C1 segment of cervical spinal cord (tissue), 14 donors: ENCODE results near the gene ATP11A.
A peak's percentile ranks its signal among the peaks of the same experiment; 100 is the strongest.
"Not testable (repeated sequence)": the region's sequence is repeated elsewhere in the genome, so short reads cannot be mapped to it uniquely, and the experiment has no call there.

Experiments used
- DNase-seq, 14 donors: peaks; one replicate each; lab custom pipeline; 2025; lab: John Stamatoyannopoulos, UW

ATP11A gene

DNA sequence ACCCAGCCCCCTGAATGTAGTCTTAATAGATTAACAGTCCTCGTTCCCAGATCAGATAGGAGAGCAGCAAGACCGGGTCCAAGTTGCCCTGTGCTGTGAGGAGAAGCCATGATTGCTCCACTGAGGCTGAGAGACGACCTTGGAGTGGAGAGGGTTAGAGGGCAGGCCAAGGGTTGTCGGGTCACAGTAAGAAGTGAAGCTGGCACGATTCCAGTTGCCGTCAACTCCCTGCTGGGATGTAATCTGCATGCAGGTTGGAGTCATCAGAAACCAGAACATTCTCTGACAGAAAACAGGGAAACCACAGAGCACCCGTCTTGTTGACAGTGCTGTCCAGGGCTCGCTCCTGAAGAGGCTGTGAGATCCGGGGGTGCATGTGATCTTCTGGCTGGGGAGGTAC is 19.0 kb upstream of the ATP11A start:
- no peak for DNase-seq

- DNase-seq = no peak
These were observed 18.5 kb upstream of the ATP11A start for GRCh38 chr13:112671359-112671758.

DNA sequence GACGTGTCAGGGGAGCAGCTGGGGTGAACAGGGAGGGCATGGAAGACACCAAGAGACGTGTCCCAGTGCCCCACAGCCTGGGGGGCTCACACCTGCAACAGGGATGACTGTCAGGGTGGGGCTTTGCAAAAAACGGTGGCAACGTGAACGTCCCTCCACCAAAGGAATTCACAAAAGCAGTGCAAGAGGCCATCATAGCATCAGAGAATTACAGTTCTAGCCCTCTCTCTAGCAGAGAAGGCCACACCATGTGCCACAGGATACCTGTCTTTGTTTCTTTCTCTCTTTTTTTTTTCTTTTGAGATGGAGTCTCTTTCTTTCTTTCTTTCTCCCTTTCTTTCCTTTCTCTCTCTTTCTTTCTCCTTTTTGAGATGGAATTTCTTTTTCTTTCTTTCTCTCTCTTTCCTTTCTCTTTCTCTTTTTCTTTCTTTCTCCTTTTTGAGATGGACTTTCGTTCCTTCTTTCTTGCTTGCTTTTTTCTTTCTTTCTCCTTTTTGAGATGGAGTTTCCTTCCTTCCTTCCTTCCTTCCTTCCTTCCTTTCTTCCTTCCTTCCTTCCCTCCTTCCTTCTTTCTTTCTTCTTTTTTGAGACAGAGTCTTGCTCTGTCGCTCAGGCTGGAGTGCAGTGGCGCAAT is 17.1 kb upstream of the ATP11A start:
- DNase-seq = no peak

DNA sequence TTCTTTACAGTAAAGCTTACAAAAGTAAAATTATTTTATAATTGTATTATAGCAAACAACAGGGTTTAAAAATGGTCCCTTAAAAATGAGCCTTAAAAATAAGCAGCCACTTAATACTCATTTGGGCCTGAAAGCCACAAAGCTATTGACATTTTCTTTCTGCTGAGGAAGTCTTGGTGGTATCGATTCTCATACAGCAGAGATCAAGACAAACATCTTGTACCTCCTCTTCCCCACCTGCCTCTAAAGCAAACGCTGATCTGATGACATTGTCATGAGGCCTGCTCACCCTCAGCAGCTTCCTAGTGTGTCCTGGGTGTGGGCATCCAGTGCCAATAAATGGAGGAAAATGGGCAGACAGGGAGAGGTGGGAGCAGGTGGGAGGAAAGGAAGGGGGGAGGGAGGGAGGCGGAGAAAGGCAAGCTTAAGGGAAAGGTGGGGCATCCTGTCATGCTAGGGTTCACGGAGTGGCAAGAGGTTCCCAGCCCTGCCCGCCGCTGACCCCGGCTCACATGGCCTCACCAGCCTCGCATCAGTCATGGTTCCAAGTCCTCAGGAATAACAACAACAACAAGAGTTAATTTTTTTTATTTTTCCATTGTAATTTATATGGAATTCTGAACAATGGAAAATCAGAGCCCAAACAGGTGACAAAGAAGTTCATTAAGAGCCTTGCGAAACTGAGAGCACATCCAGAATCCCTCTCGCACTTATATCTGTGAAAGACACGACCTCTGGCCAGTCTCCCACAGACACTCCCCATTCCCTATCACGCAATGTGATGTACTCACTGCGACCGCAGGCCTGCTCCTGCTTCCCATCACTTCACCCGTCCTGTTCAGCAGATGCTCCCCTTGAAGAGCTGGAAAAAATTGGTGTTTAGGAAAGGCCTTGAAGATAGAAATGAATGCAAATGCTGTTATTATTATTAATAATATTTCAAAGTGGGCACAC is 15.1 kb upstream of the ATP11A start:
- no peak for DNase-seq

DNA sequence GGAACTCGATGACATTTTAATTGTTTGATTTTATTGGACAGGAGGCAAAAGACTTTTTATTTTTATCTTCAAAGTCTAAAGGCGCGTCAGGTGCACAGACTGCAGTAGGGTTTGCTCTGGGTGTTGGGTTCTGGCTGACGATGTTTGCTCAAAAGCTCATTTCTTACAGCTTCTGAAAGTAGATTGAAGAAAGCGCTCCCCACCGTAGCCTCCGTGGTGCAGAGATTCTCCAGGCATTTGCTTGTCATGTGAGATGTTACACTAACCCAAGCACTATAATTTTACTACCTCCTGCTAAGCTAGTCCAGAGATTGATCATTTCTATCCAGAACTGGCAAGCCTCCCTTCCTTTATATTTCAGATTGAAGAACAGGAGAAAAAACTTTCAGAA is 14.5 kb upstream of the ATP11A start:
- no peak for DNase-seq

GRCh38 chr13:112677421-112677962 is 12.3 kb upstream of the ATP11A start:
- DNase-seq = not testable (repeated sequence)

GRCh38 chr13:112679381-112679780 is 10.5 kb upstream of the ATP11A start:
- DNase-seq = no peak

DNA sequence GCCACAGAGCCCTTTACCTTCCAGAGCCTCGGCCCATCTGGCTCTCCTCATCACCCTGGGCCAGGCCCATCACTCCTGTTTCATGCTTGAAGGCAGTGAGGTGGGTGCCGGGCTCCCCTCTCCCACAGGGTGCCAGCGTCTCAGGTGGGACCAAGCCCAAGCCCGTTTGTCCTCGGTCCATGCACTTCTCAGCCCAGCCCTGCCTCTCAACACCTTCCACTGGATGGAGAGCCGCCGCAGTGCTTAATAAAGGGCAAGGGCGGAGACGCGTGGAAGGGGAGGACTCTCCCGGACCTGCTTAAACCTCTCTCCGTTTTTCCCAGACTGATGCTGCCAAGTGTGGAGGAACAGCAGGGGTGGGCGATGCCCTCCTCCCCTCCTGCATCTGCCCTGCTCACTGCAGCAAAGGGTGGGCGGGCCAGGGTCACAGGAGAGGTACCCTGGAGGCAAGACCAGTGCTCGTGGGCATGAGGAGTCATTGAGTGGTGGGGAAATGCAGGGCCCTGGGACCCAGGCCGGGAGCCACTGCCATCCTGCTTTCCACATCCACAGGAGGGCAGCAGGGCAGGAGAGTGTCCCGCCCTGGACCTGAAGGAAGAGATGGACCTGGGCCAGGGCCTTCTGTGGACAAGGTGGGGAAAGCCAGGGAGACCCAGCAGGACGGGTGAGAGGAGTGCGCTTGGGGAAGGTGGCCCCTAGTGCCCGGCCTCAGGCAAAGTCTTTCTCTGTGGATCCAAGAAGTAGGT is 9.7 kb upstream of the ATP11A start:
- no peak for DNase-seq

DNA sequence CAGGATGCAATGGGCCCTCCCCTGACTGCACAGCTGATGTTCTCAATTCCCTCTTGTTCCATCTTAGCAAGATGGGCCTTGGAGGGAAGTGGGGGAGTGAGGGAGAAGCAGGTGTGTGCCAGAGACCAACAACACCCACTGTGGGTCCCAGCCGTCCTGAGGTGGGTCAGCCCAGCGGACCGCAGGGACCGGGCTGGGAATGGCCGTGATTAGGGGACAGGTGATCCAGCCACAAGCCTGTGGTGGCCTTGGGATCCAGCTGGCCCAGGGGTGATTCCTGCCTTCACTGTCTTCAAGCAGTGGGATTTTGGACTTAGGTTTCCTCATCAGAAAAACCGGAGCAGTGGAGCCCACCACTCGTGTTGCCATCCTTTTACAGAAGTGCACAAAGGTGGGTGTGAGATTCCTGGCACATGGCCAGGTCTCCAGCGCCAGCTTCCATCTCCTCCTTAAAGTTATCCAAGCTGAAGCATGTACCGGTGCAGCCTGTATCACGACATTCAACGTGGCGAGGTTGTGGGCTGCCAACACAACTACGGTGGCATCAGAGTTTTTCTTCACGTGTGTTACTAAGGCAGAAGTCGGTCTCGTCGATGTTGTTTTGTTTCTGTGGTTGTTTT is 9.0 kb upstream of the ATP11A start:
- no peak for DNase-seq

DNA sequence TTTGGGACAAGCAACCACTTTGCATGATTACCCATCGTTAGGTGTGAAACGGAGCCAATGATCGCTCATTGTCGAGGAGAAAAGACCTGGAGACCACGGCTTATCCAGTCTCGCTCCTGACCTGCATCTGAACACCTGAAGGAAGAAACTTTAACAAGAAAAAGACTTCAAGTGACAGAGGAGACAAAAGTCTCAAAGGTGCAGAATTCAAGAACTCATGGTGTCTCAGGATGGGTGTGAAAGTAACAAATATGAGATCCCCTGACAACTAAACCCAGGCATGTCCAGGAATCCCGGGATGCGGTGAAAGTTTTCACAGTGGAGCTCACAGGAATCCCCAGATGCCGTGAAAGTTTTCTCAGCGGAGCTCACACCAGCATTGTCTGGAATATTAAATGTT is 6.3 kb upstream of the ATP11A start:
- no peak for DNase-seq

GRCh38 chr13:112684071-112684845 is 5.6 kb upstream of the ATP11A start:
- no peak for DNase-seq

- DNase-seq = not testable (repeated sequence)
These were observed 4.5 kb upstream of the ATP11A start for GRCh38 chr13:112685189-112685805.

- no peak for DNase-seq
These were observed 3.9 kb upstream of the ATP11A start for GRCh38 chr13:112685896-112686295.

- DNase-seq = no peak
These were observed 3.5 kb upstream of the ATP11A start for GRCh38 chr13:112686364-112686763.

DNA sequence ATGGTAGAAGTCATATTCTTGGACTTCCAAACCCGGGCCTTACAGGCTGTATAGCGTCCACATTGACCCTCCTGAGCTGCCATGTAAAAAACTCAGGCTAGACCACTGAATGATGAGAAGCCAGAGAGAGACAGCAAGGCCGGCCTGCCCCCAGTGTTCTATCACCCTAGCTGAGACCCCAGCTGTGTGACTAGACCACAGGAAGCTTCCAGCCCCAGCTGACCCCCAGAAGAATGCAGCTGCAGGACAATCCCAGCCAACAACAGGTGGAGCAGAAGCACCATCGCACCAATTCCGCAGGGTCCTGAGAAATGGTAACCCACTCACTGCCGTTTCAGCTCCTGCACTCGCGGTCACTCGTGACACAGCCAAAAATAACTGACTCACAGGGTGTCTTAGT is 2.9 kb upstream of the ATP11A start:
- no peak for DNase-seq

DNA sequence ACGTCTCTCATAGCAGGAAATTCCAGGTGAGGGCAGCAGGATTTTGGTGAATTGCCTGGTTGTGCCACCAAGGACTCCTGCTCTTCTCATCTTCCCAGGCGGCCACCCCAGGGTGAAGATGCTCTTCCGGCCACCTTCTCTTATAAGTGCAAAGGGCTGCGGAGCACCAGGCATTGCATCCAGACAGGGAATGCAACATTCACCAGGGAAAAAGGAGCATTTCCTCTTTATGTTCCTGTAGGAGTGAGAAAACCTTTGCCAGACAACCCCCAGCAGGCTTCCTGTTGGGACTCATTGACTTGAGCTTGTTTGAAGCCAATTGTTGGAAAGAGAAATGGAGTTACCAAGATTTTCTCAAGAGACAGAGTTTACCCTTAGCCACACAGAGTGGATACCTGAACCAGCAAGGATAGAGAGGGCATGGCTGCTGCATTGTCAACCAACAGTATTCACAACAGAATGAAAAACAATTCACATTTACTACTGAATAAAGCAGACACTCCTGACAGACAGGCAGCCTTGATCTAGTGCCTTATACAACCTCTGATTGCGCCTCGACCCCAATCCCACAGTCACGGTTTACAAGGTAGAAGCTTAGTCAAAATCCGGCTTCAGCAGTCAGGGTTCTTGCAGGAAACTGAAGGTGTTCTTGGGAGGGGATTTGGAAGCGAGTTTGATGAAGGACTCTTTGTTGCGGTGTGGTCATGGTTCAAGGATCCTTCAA is 1.8 kb upstream of the ATP11A start:
- no peak for DNase-seq

DNA sequence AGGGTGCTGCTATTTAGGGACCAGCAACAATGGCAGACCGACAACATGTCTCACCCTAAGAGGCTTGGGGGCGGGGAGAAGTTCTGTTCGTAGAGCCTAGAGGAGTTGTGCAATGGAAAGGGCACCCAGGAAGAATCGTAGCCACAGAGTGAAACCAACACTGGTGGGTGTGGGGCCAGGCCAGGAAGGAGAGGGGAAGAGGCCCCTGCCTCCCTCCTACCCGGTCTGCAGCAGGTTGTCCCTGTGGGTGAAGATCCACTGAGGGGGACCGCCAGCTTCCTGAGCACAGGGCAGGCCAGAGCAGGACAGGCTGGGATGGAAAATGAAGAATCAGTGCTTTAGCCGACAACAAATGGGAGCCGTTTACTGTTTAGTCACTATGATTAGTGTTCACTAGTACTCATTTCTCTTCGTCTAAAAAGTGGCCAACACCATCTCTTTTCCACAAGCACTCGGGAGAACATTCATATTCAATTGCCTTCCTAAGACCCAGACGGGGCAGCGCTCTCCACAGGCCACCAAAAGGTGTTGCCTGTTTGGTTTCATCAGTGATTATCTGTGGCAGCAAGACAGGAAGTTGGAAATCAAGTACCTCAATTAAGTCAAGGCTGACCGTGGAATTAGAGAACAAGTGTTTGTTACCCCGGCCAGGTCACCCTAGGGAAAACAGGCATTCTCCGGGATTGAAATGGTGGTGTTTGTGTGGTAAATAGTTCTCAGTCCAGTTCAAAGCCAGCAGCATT is 1.1 kb upstream of the ATP11A start:
- DNase-seq = peak in 8 of 14 donors; percentile 10 to 52 (median 31)

GRCh38 chr13:112690283-112690929 is 568 bp downstream of the ATP11A start:
- peak in 6 of 14 donors; percentile 43 to 73 (median 63) for DNase-seq
